Activated CD8-positive, alpha-beta memory T cell treated with anti-CD3 and anti-CD28 coated beads for 24 hours (primary cell): ENCODE measurements around the gene SLC37A1.

Source experiments
- DNase-seq: peaks from one replicate; pipeline ENCODE4 v3.0.0-alpha.2; 2020

Gene SLC37A1

GRCh38 chr21:42508371-42508770, 5.3 kb upstream of the SLC37A1 start:
- DNase-seq, result no peak

- peak; percentile 40 for DNase-seq
Observed at GRCh38 chr21:42509244-42509643, 4.4 kb upstream of the SLC37A1 start.

GRCh38 chr21:42512346-42513034, 1.2 kb upstream of the SLC37A1 start:
- DNase-seq, result peak; percentile 55

GRCh38 chr21:42513985-42514882, 582 bp downstream of the SLC37A1 start:
- DNase-seq, result peak; percentile 88

- DNase-seq, result no peak
Observed at GRCh38 chr21:42514883-42515228, 1.2 kb downstream of the SLC37A1 start.

- peak; percentile 52 for DNase-seq
Observed at GRCh38 chr21:42515708-42516502, 2.3 kb downstream of the SLC37A1 start.

- DNase-seq, result no peak
Observed at GRCh38 chr21:42518215-42518614, 4.6 kb downstream of the SLC37A1 start.

- no peak for DNase-seq
Observed at GRCh38 chr21:42518626-42519025, 5.0 kb downstream of the SLC37A1 start.

- no peak for DNase-seq
Observed at GRCh38 chr21:42520628-42521253, 7.1 kb downstream of the SLC37A1 start.

- no peak for DNase-seq
Observed at GRCh38 chr21:42521384-42521783, 7.7 kb downstream of the SLC37A1 start.

- no peak for DNase-seq
Observed at GRCh38 chr21:42521805-42522204, 8.2 kb downstream of the SLC37A1 start.

GRCh38 chr21:42522271-42522670, 8.6 kb downstream of the SLC37A1 start:
- no peak for DNase-seq

GRCh38 chr21:42522771-42523170, 9.1 kb downstream of the SLC37A1 start:
- DNase-seq, result no peak

- DNase-seq, result no peak
Observed at GRCh38 chr21:42523211-42523610, 9.6 kb downstream of the SLC37A1 start.

- DNase-seq, result no peak
Observed at GRCh38 chr21:42523941-42524340, 10.3 kb downstream of the SLC37A1 start.

GRCh38 chr21:42524341-42525028, 10.8 kb downstream of the SLC37A1 start:
- peak; percentile 75 for DNase-seq

GRCh38 chr21:42525029-42525581, 11.5 kb downstream of the SLC37A1 start:
- DNase-seq, result no peak

GRCh38 chr21:42525676-42526378, 12.2 kb downstream of the SLC37A1 start:
- DNase-seq, result no peak

- DNase-seq, result no peak
Observed at GRCh38 chr21:42526379-42526727, 12.7 kb downstream of the SLC37A1 start.

- peak; percentile 56 for DNase-seq
Observed at GRCh38 chr21:42527127-42527488, 13.5 kb downstream of the SLC37A1 start.

GRCh38 chr21:42527489-42528158, 14.0 kb downstream of the SLC37A1 start:
- peak; percentile 77 for DNase-seq
